H1 (cell line): ENCODE results near the gene MTRFR.

Source experiments
- CTCF ChIP-seq, 3 experiments: IDR thresholded peaks; 1 replicate in 2 of 3; 2 replicates in 1 of 3; pipeline versions ENCODE4 v1.5.1 to v1.6.1; 2011; ENCODE audit warnings: low read length in 3 of 3, mild to moderate bottlenecking in 3 of 3, inconsistent platforms in 2 of 3, low read depth in 1 of 3, moderate library complexity in 1 of 3; ENCODE audit not compliant: insufficient read depth in 1 of 3; ENCODE audit errors: control extremely low read depth in 1 of 3
- EZH2 ChIP-seq: fragments of 200-600 bp; sonication (generic); IDR thresholded peaks from 2 replicates; pipeline ENCODE4 v1.7.1; 2012; ENCODE audit warnings: low read depth, mild to moderate bottlenecking, moderate library complexity, low read length, inconsistent platforms; ENCODE audit not compliant: severe bottlenecking
- MAFK ChIP-seq: IDR thresholded peaks from 2 replicates; pipeline ENCODE4 v1.6.1; 2012; ENCODE audit warnings: low read depth, mild to moderate bottlenecking, improper control_type of control experiment, low read length
- NRF1 ChIP-seq: IDR thresholded peaks from 2 replicates; pipeline ENCODE4 v1.6.1; 2011; ENCODE audit warnings: mild to moderate bottlenecking, low read depth, low read length, improper control_type of control experiment
- RAD21 ChIP-seq, 2 experiments: IDR thresholded peaks in 1 of 2; conservative IDR thresholded peaks in 1 of 2; 2 replicates each; pipeline ENCODE4 v1.6.1; 2011; ENCODE audit warnings: low read depth in 2 of 2, low read length in 2 of 2, improper control_type of control experiment in 1 of 2, inconsistent platforms in 1 of 2, mild to moderate bottlenecking in 1 of 2, moderate library complexity in 1 of 2

- no peak for TF ChIP-seq CTCF (IDR thresholded peaks at IDR 0.05; ENCODE audit: control extremely low read depth in 1 of 3, insufficient read depth in 1 of 3, low read depth in 1 of 3, low read length in 3 of 3)
- no peak for TF ChIP-seq NRF1
- TF ChIP-seq RAD21 (IDR thresholded peaks at IDR 0.05 in 1 of 2, conservative IDR thresholded peaks at IDR 0.05 in 1 of 2; ENCODE audit: low read depth in 2 of 2, low read length in 2 of 2): no peak
- TF ChIP-seq EZH2: no peak
- TF ChIP-seq MAFK: no peak
Measured at GRCh38 chr12:123238961-123239360, 5.7 kb downstream of the MTRFR start.
